UCSD-AML1 (cell line): ENCODE measurements around the gene WLS.
"Not testable (repeated sequence)": the region's sequence is repeated elsewhere in the genome, so short reads cannot be mapped to it uniquely, and the experiment has no call there.

Experiments
- DNase-seq: peaks from one replicate; lab custom pipeline; 2025; ENCODE audit not compliant: unreplicated experiment; lab: John Stamatoyannopoulos, UW

WLS gene

GRCh38 chr1:68201546-68202238, 30.6 kb downstream of the WLS start:
- no peak for DNase-seq

DNA sequence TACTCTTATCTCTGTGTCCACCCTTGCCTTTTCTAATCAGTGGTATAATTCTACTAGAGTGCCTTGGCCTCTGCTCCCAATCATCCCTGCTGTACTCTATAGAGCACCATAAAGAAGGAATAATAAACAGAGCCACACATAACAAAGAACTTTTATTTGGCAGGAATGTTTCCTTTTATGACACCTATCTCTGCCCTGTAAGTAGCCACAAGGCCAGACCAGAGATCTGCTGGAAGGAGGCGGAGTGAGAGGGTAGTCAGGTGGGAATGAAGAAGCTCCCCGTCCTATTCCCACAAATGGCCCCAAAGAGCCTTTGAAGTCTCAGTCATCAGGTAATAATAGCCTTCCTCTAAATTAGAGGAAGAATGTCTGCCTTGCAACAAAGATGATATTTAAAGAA, 32.7 kb downstream of the WLS start:
- no peak for DNase-seq

DNA sequence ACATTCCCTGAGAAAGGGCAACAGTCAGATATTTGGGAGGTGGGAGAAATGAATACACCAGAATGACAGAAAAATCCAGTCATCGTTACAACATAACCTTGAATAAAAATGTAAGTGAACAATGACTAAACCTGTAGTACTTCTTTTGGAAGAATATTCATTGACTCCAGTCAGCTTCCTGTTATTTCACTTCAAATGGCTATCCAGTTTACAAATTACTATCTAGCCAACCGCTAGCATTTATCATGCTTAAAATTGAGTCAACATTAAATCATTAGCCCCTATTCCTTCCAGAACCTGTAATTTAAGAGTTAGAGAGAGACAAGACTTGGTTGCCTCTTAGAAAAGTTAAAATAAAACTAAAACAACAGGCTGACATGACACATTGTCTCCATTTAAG, 33.6 kb downstream of the WLS start:
- no peak for DNase-seq

- no peak for DNase-seq
Measured at GRCh38 chr1:68197891-68198290, 34.4 kb downstream of the WLS start.

DNA sequence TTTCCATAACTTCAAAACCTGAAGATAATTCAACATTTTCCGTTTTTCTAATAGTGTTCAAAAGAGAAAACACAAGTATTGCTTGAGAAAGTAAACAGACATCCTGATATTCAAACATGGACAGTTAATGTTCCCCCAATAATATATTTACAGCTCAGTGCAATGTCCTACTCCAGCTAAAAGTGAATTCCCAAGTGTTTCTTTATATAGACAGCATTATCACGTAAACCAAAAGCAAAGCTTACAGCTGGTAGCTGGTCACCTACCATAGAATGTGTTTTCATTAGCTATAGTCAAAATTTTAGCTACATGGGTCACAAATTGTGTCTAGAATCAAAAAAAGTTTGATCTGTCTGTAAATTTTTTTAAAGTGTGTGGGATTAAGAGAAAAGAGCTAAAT, 34.9 kb downstream of the WLS start:
- DNase-seq: no peak

- DNase-seq: no peak
Measured at GRCh38 chr1:68196676-68197075, 35.6 kb downstream of the WLS start.

DNA sequence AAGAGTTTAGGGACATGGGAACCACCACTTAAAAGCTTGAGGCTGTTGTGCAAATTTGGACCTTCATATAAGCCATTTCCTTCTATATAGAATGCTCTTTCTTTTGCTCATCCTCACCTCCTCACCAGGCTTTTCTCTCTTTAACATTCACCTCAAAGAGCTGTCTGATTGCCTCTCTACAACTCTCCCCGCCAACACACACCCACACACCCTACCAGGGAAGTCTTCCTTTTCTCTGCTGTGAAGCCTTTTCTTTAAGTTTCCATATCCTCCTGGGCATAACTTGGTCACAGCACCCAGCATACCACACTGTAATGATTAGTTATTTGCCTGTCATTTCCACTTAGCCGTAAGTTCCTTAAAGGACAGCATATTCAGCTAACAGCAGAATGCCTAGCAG, 40.6 kb downstream of the WLS start:
- DNase-seq: no peak

DNA sequence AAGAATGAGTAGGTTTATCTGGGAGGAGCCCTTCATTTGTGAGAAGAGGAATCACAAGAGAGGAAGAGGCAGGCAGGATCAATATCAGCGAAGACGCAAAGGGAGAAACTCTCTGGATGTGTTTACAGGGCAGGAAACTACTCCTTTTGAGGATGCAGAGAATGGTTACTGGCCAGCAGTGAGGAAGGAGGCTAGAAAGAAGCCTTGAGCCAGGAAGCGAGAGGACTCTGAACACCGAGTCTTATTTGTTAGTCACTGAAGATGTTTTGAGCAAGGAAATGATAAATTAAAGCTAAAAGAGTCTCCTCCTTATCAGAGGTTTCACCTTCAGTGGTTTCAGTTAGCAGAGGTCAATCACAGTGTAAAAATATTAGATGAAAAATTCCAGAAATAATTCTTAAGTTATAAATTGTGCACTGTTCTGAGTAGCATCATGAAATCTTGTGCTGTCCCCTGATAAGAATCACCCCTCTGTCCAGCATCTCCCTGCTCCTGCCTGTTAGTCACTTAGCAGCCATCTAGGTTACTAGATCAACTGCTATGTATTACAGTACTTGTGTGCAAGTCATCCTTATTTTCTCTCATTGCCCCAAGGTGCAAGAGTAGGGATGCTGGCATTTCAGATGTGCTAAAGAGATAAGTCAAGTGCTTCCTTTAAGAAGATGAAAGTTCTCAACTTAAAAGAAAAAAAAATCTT, 43.5 kb downstream of the WLS start:
- no peak for DNase-seq

DNA sequence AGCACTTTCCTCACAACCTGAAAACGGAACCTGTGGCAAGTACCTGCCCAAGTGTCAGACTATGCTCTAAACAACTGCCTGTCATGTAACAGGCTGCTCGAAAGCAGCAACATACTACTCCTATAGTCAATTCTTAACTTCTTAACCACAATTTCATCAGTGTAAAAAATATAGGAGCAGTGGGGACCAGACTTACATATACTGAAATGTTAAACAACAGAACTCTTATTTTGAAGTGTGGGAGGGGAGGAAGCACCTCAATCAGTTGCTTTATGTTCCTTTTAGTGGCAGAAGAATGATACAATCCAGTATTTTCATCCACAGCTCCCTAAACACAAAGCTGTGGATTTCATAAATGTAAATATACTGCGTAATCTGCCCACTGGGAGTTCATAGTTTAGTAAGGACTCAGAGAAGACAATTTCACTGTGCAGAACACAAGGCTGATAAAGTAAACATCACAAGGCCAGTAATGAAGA, 44.2 kb downstream of the WLS start:
- DNase-seq: no peak

GRCh38 chr1:68185743-68186142, 46.6 kb downstream of the WLS start:
- no peak for DNase-seq

DNA sequence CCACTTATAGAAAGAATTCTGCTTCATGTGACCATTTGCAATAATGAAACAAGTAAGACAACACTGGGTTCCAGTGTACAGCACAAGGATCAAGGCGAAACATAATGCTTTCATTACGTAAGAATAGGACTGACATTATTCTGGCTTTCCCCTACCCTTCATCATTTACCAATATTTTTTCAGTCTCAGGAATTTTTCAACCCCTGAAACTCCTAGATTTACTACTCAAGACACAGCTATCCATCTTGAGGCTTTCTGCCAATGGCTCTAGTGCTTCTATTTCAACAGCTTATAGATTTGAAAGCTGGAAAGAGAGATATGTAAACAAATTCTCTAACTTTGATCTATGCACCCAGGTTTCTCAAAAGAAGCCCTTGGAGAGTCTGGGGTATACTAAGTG, 48.4 kb downstream of the WLS start:
- no peak for DNase-seq

GRCh38 chr1:68181165-68181556, 51.2 kb downstream of the WLS start:
- no peak for DNase-seq

GRCh38 chr1:68180441-68181164, 51.7 kb downstream of the WLS start:
- DNase-seq: no peak

DNA sequence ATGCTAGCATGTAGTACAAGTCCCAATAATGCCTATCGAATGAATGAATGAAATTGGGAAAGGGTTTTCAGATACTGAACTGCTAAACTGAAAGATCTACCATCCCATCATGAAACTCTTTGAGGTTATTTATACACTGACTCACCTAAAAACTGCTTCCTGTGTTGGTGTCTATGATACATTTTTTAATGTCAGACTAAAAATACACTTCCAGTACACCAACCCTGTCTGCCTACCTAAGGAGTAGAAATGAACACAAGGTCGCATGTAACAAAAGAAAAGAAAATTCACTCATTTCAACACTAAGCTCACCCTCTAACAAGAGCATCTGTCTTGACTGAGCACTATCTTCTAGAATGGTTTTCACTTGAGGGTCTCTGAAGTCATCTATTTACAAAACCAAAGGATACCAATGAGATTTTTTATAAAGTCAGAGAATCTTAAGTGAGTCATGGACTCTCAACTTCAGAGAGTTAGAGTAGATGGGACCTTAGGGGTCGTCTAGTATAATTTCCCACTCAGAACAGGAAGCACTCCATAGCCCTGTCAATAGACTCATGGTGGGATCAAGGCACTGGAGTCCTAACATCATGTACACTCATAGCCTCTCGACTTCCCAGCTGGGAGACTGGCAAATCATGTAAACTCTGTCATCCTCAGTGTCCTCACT, 53.4 kb downstream of the WLS start:
- no peak for DNase-seq

DNA sequence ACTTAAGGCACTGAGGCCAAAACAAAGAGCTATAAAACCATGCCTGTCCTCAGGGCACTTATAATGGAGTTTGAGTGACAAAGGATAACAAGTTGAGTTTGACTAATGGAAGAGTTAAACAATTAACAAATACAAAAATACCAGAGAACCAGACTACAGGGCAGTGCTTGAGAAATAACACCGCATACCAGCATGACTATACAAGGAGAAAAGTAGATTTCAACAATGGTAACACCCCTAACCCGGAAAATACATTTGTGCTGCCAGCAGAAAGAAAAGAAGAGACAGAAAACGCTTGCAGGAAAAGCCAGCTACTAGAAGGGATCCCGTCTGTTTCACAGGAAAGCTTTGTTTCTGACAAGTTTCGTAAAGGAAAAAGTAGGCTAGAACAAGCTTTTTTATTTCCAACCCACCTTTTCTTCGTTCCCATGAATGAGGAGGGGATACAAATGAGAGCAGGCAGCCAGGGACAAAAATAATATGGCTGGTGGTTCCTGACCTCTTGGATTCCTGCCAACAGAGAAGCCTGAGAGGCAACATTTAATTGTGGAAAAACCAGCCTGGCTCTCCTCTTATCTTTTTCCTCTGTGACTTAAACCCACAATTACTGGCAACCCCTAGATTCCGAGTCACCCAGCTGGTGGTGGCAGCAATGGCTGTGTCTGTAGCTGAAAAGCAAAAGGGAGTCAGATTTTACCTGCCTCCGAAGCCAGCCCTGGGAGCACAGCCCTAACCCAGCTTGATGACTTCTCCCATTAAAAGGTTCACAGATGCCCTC, 56.5 kb downstream of the WLS start:
- no peak for DNase-seq

- DNase-seq: no peak
Measured at GRCh38 chr1:68174738-68175113, 57.6 kb downstream of the WLS start.

- no peak for DNase-seq
Measured at GRCh38 chr1:68173936-68174737, 58.2 kb downstream of the WLS start.

DNA sequence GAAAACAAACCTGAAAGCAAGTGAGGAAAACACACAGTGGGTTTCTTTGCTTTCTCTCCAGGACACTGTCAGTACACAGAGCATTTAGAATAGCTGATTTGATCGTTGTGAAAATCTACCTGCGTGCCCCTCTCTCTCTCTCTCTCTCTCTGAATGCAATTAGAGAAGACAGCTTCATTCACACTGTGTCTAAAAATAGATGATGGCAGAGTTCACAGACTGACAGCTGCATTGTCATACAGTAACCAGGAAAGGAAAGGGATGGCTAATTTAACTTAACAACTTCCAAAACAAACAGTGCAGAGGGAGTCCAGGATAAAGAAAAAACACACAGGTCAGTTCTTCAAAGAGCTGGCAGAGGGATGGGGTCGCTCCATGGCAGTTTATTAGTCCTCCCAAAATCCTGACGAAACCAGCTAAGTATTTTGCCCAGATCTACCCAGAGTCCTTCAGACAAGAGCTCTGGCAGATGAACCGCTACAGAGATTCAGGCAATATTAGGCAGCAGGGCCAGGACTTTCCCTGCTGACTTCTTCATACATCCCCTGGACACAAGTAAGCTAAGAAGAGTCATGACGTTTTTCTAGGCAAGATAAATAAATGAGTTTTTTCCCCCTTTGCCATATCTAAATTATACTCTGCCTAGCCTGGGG, 58.9 kb downstream of the WLS start:
- DNase-seq: no peak

GRCh38 chr1:68171795-68172194, 60.5 kb downstream of the WLS start:
- DNase-seq: not testable (repeated sequence)
